SK-N-SH treated with all-trans-retinoic acid at 6 μM for 48 hours (cell line): ENCODE data around the gene CCNL2.

Source experiments
- ATAC-seq: fragments of 200-7000 bp; cut with Tn5 transposase; 3 replicates; pipeline ENCODE4 v1.9.1; 2020; ENCODE audit warnings: mild to moderate bottlenecking, moderate library complexity
- ARNTL ChIP-seq: fragments of 450-650 bp; formaldehyde crosslinking; IDR thresholded peaks from 2 replicates; pipeline ENCODE4 v1.5.0; 2020; ENCODE audit warnings: low read depth, mild to moderate bottlenecking, moderate library complexity, borderline replicate concordance
- BACH2 ChIP-seq: fragments of 250-450 bp; sonication (Bioruptor Pico); IDR thresholded peaks from 2 replicates; pipeline ENCODE4 v1.9.0; 2021; ENCODE audit warnings: mild to moderate bottlenecking, borderline replicate concordance
- CREB5 ChIP-seq: fragments of 250-450 bp; sonication (Bioruptor Pico); IDR thresholded peaks from 2 replicates; pipeline ENCODE4 v1.5.1; 2020; ENCODE audit warnings: low read depth, mild to moderate bottlenecking, moderate library complexity
- CSRNP3 ChIP-seq: fragments of 250-450 bp; sonication (Bioruptor Pico); IDR thresholded peaks from 2 replicates; pipeline ENCODE4 v1.5.1; 2021; ENCODE audit warnings: mild to moderate bottlenecking, moderate library complexity
- ESRRG ChIP-seq: fragments of 250-450 bp; sonication (Bioruptor Pico); IDR thresholded peaks from 2 replicates; pipeline ENCODE4 v1.6.1; 2021; ENCODE audit warnings: mild to moderate bottlenecking
- OSR1 ChIP-seq: fragments of 250-450 bp; sonication (Bioruptor Pico); IDR thresholded peaks from 2 replicates; pipeline ENCODE4 v1.8.0; 2022; ENCODE audit warnings: moderate library complexity, mild to moderate bottlenecking, inconsistent platforms
- PATZ1 ChIP-seq: fragments of 250-450 bp; sonication (Bioruptor Pico); IDR thresholded peaks from 2 replicates; pipeline ENCODE4 v1.8.0; 2020; ENCODE audit warnings: mild to moderate bottlenecking, moderate library complexity, borderline replicate concordance
- PPARA ChIP-seq: fragments of 250-450 bp; sonication (Bioruptor Pico); IDR thresholded peaks from 2 replicates; pipeline ENCODE4 v1.5.0; 2020; ENCODE audit warnings: mild to moderate bottlenecking, borderline replicate concordance
- RARB ChIP-seq: fragments of 250-450 bp; sonication (Bioruptor Pico); IDR thresholded peaks from 2 replicates; pipeline ENCODE4 v1.8.0; 2021; ENCODE audit warnings: mild to moderate bottlenecking, moderate library complexity
- SNAI2 ChIP-seq: fragments of 250-450 bp; sonication (Bioruptor Pico); IDR thresholded peaks from 2 replicates; pipeline ENCODE4 v1.5.0; 2020; ENCODE audit warnings: mild to moderate bottlenecking, moderate library complexity
- TOX ChIP-seq: fragments of 250-450 bp; sonication (Bioruptor Pico); IDR thresholded peaks from 2 replicates; pipeline ENCODE4 v1.8.0; 2021; ENCODE audit warnings: mild to moderate bottlenecking, moderate library complexity, borderline replicate concordance
- ZFP3 ChIP-seq: fragments of 250-450 bp; sonication (Bioruptor Pico); IDR thresholded peaks from 2 replicates; pipeline ENCODE4 v1.5.0; 2020; ENCODE audit warnings: mild to moderate bottlenecking, moderate library complexity
- ZNF565 ChIP-seq: fragments of 450-650 bp; formaldehyde crosslinking; conservative IDR thresholded peaks from 2 replicates; pipeline ENCODE4 v1.5.0; 2020; ENCODE audit warnings: low read depth, mild to moderate bottlenecking, moderate library complexity
- ZNF70 ChIP-seq: fragments of 450-650 bp; formaldehyde crosslinking; IDR thresholded peaks from 2 replicates; pipeline ENCODE4 v1.5.0; 2020; ENCODE audit warnings: mild to moderate bottlenecking, moderate library complexity
- ZNF8 ChIP-seq: fragments of 450-650 bp; formaldehyde crosslinking; IDR thresholded peaks from 2 replicates; pipeline ENCODE4 v1.5.0; 2020; ENCODE audit warnings: mild to moderate bottlenecking, moderate library complexity
- TF ChIP-seq, protein P1 (sequence below): fragments of 250-450 bp; sonication (Bioruptor Pico); IDR thresholded peaks from 2 replicates; pipeline ENCODE4 v1.5.0; 2020; ENCODE audit warnings: mild to moderate bottlenecking, moderate library complexity

CCNL2 gene

DNA sequence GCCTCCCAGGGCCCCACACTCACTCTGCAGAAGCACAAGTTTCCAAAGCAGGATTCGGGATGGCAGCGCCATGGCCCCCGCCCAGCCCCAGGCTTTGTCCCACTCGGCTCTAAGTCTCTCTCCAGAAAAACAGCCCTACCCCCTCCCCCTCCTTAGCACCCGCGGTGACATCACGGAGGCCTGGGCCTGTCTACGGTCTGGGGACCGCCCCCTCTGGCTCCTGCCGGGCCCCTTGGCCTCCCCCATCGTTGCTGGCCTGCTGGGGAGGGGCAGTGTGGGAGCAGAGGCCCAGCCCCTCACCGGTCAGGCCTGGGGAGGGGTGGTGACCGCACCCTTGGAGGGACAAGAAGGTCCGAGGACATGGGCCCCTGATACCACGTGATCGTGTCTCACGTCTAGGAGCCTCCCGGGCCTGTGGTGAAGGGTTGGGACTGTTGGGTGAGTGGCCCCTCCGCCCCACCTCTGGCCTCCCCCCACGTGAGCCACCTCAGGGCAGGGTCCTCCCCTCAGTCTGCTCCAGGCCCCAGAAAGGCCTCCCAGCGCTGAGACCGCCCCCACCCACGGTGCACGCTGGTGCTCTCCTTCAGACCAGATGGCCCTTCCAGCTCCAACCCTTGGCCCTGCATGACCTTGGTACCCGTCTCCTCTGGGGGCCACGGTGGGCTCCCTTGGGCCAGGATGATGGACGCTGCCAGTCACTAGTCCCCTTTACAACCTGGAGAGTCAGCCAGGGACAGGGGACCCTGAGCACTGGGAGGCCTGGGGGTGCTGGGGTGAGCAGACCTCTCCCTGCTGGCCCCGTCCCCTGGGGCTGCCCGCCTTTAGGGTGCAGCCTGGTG, 40.5 kb downstream of the CCNL2 start, which contains the start of gene MXRA8 (continued):
- TF ChIP-seq, protein P1, sequence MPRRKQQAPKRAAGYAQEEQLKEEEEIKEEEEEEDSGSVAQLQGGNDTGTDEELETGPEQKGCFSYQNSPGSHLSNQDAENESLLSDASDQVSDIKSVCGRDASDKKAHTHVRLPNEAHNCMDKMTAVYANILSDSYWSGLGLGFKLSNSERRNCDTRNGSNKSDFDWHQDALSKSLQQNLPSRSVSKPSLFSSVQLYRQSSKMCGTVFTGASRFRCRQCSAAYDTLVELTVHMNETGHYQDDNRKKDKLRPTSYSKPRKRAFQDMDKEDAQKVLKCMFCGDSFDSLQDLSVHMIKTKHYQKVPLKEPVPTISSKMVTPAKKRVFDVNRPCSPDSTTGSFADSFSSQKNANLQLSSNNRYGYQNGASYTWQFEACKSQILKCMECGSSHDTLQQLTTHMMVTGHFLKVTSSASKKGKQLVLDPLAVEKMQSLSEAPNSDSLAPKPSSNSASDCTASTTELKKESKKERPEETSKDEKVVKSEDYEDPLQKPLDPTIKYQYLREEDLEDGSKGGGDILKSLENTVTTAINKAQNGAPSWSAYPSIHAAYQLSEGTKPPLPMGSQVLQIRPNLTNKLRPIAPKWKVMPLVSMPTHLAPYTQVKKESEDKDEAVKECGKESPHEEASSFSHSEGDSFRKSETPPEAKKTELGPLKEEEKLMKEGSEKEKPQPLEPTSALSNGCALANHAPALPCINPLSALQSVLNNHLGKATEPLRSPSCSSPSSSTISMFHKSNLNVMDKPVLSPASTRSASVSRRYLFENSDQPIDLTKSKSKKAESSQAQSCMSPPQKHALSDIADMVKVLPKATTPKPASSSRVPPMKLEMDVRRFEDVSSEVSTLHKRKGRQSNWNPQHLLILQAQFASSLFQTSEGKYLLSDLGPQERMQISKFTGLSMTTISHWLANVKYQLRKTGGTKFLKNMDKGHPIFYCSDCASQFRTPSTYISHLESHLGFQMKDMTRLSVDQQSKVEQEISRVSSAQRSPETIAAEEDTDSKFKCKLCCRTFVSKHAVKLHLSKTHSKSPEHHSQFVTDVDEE (CRISPR knock-in tag), result no peak
- TF ChIP-seq, all 23 proteins: peak for 0

- TF ChIP-seq BACH2 (CRISPR knock-in tag) (no peak), CSRNP3 (CRISPR knock-in tag) (no peak), ZNF8 (CRISPR knock-in tag) (no peak), RARB (CRISPR knock-in tag) (no peak), ZNF70 (no peak), ZNF565 (CRISPR knock-in tag) (no peak), PATZ1 (CRISPR knock-in tag) (no peak), CREB5 (CRISPR knock-in tag) (no peak), ZFP3 (CRISPR knock-in tag) (no peak), TOX (no peak), ARNTL (no peak)
- no peak for ATAC-seq
Measured at GRCh38 chr1:1357871-1358432, 41.2 kb downstream of the CCNL2 start.

GRCh38 chr1:1356796-1357401, 42.2 kb downstream of the CCNL2 start:
- TF ChIP-seq ZNF70, result no peak
- TF ChIP-seq PPARA (CRISPR knock-in tag), result no peak
- TF ChIP-seq OSR1 (CRISPR knock-in tag), result no peak
- TF ChIP-seq, protein P1 (CRISPR knock-in tag), result no peak
- no peak for TF ChIP-seq SNAI2 (CRISPR knock-in tag)
- TF ChIP-seq ARNTL, result no peak
- TF ChIP-seq ESRRG (CRISPR knock-in tag), result no peak
- TF ChIP-seq BACH2 (CRISPR knock-in tag), result no peak
- no peak for ATAC-seq
